Globus pallidus (tissue), 1 donor: ENCODE measurements around the gene TMEM260.
"Not testable (repeated sequence)": the region's sequence is repeated elsewhere in the genome, so short reads cannot be mapped to it uniquely, and the experiment has no call there.

Experiments used
- DNase-seq: peaks from one replicate; pipeline ENCODE4 v3.0.0-alpha.2; 2015; ENCODE audit warnings: low spot score

The TMEM260 gene

DNA sequence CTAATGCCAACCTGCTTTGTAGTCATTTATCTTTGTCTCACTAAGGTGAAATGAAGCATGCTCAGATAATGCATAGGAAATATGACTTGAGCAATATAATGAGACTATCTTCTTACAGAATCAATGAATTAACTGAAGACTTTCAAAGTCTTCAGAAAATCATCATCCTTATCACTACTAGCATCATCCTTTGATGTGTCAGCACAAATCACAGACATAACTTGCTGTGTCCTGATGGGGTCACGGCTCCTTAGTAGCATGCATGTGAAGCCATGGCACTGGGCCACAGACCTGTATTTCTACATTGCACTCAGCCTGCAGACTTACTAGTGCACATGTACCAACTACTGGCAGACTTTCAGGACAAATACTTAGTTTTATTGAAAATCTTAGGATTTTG lies 18.9 kb downstream of the TMEM260 start:
- DNase-seq = no peak

DNA sequence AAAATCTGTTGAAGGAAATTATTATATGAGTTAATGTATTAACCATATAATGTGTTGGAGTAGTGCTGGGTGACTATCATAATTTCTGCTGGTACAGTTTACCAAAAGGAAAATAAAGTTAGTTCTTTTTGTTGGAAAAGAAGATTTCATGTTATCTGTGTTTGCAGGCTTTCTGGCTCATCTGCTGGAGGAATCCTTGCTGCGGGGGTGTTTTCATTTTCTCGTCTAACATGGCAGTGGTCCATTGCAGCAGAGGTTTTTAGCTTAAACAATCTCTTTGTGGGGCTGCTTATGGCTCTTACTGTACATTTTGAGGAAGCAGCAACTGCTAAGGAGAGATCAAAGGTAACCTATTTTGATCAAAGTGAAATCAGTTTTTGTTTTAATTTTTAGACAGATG lies 24.1 kb downstream of the TMEM260 start:
- no peak for DNase-seq

DNA sequence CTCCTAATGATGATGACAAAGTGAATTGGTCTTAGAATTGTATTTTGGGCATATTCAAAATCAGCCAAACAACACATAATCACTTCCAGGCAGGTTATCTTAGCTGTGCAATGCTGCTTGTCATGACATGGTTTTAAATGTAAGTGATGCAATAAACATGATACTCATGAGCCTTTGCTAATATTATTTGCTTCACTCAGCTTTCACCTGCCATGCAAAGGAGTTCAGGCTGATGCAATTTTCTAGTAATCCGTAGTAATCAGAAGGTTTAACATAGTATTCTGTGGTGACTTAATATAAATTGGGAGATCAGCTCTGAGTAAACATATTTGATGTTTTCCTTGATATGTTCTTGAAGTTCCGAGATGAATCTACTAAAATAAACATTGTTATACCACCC lies 29.1 kb downstream of the TMEM260 start:
- no peak for DNase-seq

DNA sequence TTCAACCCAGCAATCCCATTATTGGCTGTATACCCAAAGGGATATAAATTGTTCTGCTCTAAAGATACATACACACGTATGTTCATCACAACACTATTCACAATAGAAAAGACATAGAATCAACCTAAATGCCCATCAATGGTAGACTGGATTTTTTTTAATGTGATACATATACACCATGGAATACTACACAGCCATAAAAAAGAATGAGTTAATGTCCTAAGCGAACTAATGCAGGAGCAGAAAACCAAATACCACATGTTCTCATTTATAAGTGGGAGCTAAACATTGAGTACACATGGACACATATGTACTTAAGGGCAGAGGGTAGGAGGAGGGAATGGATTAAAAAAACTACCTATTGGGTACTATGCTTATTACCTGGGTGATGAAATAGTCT lies 32.1 kb downstream of the TMEM260 start:
- not testable (repeated sequence) for DNase-seq

DNA sequence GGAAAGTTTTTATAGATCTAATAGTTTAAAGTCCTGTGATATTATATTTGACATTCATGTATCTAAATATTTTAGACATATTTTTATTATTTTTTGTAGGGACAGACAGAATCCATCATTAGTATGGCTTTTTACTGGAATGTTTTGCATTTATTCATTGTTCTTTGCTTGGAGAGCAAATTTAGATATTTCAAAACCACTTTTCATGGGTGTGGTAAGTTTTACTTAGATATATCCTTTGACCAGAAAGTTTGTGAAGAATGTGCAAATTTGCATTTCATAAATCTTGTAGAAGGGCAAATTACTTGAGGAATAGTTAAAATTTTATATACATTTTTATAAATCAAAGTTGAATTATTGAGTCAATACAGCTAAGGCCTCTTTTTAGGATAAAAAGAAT lies 37.5 kb downstream of the TMEM260 start:
- DNase-seq = no peak

DNA sequence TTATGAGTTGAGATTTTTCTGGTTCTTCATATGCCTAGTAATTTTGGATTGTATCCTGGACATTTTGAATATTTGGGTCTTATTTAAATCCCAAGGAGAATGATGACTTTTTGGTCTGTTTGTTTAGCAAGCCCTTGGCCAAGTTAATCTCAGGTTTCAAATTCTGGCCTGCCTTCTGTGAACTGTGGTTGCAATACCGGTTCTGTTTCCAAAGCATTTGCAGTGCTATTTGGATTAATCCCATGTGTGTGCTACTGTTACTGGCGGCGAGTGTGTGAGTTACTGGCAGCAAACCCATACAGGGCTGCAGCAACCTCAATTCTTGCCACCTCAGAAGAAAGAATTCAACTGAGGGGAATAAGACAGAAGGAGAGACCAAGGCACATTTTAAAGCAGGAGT lies 51.1 kb downstream of the TMEM260 start:
- DNase-seq = no peak

DNA sequence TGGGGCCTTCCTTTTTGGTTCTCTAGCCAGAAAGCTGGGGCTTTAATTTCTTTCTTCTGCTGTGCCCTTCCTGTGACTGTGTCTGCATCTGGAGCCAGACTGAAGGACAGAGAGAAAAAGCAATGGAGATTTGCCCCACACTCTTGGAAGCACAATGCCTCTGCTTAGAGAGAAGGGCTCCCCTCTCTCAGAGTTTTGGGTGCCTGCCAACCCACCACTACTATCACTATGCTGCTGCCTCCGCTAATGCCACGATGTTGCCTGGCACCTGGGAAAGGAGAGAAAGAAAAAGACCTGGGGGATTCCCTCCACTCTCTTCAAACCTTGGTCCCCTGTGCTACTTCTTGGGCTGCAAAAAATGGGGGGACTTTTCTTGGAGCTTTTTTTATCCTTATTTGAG lies 52.6 kb downstream of the TMEM260 start:
- peak; percentile 10 for DNase-seq

DNA sequence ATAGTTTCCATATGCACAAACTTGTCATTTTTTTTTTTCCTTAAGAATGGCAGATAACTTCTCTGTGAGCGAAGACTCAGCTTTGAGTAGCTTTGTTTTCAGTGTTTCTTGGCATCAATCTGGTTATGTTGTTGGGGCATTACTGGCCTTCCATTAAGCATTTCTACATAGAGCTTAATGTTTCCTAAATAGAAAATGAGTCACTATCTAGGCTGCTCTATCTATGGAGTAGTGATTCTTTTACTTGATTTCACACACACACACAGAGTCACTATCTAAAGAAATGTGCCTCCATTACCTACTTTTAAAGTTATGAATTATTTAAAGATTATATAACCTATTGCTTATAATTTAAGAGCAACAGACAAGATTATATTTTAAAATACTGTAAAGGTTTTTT lies 53.9 kb downstream of the TMEM260 start:
- DNase-seq = no peak

DNA sequence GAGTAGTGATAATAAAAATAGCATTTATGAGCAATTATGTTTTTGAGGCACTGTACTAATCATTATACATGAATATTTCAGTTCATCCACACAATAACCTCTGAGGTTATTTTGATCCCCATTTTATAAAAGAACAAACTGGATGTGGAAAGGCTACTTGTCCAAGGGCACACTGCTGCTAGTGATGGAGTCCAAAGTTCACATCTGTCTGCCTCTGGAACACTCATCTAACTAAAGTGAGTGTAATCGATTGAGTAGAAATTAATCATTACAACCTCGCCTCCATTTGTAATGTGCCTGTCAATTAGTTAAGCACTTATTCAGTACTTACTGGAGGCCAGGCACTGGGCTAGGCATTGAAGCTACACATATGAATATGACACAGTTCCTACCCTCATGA lies 55.4 kb downstream of the TMEM260 start:
- DNase-seq = no peak

DNA sequence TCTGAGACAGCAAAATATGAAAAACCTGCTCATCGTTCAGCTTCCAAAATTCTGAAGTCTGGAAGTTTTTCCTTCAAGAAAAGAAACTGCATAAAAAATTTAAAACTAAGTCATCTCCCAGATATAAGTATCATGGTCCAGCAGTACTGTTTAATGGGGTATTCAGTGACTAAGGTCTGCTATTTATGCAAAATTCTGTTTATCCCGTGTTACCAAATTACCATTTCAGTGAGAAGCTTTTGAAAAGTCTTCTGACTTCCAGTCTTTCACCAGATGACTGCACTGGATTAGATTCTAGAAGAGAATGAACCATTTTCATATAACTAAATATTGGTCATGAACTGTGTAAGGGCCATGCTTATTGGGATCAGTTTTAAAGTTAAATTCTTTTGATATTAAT lies 67.9 kb downstream of the TMEM260 start:
- no peak for DNase-seq

DNA sequence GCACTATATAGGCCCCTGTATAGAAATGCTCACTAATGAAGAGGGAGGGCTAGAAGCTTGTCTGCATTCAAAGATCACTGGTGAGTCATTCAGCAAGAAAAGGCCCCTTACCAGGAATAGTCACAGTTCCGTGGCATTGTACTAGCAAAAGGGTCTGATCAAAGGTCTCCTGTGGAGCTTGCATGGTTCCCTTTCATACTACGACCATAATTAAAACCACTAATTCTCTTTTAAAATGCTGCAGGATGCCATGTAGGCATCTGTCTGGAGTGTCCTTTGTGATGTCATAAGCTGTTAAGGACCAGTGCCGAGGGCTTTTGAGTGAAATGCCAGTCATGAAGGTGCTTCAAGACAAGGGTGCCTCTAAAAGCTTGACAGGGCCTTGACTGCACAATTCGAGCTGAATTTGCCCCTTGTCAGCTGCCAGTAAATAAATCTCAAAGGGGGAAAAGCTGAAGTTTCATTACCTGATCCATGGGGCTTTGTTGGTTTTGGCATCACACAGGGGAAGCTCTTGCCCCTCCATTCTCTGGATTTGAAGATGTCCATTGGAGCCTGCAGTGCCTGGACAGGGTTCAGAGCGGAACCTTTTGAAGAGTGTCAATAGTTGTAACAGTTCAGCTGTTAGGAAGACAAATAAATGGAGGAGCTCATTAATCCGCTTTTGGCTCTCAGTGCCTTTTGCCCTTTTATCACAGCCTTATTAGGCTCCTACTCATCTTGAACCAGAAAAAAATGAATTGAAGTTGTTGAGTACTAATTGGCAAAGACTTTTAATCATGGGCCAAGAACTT lies 69.1 kb downstream of the TMEM260 start:
- no peak for DNase-seq

DNA sequence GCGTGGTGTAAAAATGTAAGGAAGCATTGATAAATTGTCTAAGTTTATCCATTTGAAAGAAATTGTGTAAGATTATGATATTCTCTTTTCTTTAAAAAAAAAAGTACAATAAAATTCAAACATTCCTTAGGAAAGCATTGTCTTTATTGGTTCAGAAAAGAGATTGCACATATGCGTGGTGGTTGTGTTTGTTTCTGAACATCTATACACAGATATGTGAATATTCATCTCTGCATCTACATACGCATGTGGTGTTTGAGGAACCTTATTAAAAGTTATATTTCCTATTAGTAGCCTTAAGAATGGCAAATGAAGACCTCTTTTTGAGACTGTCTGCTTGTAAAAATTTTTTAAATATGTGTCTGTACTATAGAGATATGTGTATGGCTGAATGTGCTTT lies 69.8 kb downstream of the TMEM260 start:
- DNase-seq = no peak

DNA sequence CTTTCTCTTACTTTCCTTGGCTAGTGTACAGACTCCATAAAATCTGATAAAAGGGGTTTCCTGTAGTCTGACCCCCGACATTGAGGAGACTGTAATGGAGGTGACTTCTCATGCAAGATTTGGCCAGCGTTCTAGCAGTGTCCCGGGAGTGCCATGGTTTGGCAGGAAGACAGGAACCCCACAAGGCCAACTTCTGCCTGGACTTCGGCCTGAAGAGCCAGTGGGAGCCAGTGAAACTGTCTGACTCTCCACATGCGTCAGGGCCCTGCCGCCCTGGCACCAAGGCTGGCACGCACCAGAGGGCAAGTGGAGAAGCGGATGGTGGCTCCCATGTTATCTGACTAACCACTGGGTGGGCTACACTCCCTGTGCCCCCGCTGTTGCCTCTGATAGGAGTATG lies 70.5 kb downstream of the TMEM260 start:
- DNase-seq = peak; percentile 41

DNA sequence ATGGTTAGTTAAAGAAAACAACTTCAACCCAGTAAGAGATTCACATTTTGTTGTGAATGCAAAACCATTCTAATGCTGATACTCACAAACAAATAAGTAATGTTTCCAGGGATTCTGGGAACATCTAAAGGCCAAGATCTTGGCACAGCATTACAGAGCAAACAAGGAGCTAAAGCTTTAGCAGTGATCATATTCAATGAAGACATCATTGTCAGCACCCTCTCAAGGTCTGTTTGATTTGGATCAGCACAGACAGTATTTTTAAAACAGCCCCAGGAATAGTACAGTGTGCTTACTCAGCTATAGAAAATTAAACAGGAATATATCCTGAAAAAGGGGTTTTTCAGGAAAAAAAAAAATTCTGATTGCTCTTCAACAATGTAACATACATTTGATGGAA lies 71.4 kb downstream of the TMEM260 start:
- no peak for DNase-seq

DNA sequence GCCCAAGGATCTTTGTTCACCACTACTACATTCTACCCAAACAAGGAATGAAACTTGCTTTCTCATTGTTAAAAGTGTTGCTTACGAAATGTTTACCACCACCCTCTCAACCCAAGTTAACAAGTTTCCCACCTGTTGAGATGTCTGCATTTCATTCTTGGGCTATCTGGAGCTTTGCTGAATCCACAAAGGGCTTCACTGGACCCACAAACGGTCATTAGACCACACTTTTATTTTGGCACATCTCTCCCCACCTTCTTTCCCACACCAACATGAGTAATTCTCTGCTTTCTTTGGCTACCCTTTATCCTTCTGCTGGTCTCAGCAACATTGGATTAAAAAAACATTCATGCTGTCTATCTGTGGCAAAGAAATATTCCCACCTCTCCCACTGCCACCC lies 78.0 kb downstream of the TMEM260 start:
- no peak for DNase-seq

DNA sequence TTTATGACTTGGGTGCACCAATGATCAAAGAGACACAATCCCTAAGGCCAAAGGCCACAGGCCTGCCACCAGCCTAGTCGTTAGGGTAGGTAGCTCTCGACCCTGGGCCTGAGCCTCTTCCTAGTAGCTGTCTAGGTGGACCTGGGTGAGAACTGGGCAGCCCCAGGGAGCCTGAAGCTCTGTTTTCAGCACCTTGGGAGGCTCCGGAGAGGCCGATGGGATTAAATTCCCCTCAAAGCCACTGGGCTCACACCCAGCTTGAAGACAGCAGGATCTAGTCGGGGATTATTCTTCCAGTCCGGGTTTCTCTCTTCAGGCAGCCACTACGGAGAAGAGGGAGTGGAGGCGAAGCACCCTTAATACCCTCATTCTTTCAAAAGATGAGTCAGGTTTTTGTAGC lies 79.8 kb downstream of the TMEM260 start:
- DNase-seq = no peak

DNA sequence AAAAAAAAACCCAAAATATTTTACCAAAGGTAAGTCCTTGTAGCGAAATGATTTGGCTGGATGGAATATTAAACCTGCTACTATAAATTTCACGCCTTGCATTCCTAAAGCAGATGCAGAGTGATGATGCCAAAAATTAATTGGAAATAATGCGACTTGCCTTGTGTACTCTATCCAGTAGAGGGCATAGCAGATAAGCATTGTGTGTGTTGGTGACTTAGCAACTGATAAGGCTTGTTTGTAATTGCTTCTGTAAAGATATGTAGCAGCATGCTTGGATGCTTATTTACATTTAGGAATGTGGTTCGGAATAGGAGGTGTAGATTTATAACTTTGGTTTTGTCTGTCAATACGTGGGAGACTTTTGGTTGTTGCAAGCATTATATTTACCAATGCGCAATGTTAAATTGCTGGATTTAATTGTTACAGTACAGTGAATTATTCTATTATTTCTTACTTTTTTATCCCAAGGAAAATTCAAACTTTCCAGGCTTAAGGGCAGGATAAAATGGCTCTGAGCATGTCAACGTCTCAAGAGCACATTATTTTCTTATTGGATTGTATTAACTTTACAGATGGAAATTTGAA lies 80.5 kb downstream of the TMEM260 start:
- peak; percentile 33 for DNase-seq

DNA sequence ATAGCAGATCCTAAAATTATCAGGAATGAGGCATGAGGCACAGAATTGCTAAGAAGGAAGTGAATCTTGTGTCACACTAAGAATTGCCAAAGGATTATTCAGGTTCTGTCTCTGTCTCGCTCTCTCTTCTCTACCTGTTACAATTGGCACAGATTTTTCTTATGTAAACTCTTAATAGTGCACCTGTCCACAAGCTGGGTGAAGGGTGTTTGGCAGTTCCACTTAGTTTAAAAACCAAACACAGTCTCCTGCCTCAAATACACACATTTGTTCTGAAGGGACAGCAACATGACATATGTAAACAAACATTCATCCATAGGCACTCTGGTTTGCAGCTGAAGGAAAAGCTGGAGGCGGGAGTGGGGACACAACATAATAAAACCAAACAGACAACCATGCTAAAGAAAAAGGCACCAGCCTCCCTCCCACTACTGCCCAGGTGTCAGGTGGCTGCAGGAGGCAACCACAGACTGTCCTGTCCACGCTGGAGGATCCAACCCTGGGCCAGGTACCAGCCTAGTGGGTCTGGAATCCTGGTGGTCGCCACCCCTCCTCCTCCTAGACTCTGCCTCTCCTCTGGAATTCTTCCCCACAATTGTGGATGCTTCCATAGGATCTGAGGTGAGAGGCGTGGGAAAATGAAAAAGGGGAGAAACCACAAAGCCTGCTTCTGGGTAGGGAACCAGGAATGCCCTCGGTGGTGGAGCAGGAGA lies 81.2 kb downstream of the TMEM260 start:
- DNase-seq = no peak

DNA sequence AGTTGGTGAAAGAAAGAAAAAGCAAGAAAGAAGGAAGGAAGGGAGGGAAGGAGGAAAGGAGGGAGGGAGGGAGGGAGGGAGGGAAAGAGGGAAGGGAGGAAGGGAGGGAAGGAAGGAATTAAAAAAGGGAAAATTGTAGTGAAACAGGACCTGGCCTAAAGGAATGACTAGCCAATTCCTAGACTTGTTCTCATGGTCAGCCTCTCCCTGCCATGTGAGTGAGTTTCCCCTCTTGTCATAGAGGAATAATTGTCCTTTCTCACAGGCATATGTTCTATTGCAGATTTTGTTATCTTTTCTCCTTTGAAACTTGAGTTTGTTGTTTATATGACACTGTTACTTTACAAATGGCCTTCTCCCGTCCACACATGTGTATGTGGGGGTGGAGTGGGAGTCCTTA lies 81.9 kb downstream of the TMEM260 start:
- DNase-seq = no peak

DNA sequence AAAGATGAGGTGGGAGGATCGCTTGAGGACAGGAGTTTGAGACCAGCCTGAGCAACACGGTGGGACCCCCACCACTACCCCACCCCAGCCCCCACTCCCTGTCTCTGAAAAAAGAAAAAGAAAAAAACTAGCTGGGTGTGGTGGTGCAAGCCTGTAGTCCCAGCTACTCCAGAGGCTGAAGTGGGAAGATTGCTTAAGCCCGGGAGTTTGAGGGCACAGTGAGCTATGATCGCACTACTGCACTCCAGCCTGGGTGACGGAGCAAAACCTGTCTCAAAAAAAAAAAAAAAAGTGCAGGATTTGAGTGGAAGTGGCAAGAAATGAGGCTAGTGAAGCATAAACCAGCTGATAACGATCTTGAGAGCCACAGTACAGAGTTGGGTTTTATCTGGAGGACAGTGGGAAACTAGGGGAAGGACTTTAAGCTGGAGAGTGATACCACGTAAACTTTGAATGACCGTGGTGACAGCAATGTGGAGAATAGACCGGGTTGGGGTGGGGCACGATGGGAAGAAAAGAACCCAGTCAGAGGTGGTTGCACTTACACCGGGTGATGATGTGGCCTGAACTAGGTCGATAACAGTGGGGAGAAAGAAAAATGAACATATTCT lies 85.3 kb downstream of the TMEM260 start:
- DNase-seq = no peak

DNA sequence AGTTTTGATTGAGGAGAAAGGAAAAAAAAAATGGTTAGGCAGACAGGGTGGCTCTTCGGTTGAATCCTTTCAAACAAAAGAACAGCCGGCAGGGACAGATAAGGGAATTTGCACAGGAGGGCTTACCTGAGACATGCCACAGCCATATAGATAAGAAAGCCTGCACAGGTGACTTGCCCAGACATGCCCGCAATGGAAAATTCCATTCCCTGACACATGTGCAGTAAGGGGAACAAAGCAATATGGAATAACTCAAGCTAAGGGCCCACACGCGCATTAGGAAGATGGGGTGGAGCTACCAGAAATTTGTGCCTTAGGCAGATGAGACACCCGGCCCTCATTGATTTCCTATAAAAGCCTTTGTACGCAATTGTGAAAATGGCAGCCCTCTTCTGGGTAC lies 86.7 kb downstream of the TMEM260 start:
- no peak for DNase-seq

DNA sequence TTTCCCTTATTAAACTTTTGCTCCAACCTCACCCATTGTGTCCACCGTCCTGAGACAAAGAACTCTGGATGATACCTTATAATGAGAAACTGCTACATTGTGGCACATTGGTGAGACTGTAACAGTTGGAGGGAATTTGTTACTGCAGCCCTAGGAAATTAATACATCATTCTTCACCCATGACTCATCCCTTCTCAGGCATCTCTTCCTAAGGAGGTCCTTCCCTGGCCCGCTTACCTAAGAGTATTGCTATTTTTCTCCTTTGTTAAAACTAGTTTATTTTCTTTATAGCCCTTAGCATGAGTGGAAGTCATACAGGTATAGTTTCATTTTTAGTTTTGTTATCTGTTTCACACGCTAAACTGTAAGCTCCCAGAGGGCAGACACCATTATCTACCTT lies 87.1 kb downstream of the TMEM260 start:
- no peak for DNase-seq

DNA sequence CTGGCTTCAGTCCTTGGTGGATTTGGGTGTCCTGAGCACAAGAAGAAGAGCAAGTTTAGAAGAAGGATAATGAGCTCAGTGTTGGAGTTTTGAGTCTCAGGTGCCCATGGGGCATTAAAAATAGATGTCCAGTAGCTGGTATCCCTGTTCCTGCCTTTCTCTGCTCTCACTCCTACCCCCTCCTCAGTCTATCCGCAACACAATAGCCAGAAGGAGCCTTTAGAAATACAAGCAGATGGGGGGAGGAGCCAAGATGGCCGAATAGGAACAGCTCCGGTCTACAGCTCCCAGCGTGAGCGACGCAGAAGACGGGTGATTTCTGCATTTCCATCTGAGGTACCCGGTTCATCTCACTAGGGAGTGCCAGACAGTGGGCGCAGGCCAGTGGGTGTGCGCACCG lies 87.7 kb downstream of the TMEM260 start:
- not testable (repeated sequence) for DNase-seq
